ENCODE data around the gene UTP18.

Gene UTP18

GRCh38 chr17:51319186-51319585, 58.8 kb downstream of the UTP18 start:
- TF ChIP-seq CEBPB (IDR thresholded peaks at IDR 0.05): no peak

DNA sequence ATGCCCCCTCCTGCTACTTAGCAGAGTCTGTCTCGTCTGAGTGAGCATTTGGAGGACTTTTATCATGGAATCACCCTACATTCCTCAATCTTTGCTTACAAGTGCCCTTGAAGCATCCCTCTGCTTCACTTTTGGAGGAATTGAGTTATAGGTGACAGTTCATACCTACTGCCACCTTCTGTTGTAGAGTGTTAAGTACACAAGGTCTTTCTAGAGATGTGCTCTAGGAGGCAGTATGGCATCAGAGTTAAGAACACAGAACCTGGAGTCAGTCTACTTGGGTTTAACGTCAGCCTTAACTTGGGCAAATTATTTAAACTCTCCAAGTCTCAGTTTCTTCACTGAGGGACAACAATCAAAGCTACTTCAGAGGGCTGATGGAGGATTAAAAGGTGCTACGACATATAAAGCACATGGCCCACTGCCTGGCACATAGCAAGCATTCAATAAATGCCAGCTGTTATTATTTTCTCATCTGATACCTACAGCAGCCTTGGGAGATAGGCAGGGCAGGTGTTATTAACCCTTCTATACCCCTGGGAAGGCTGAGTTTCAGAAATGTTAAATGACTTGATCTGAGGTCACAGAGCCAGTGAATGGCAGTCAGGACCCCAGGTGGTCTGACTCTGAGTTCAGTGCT, 62.2 kb downstream of the UTP18 start:
- TF ChIP-seq TEAD4 (IDR thresholded peaks at IDR 0.05) (no peak), MAX (IDR thresholded peaks at IDR 0.05) (no peak), RAD21 (IDR thresholded peaks at IDR 0.05; ENCODE audit: low read depth) (peak; percentile 68), YY1 (IDR thresholded peaks at IDR 0.05; ENCODE audit: low read depth) (no peak), ZBTB7A (IDR thresholded peaks at IDR 0.05; ENCODE audit: low read depth) (no peak)

- TF ChIP-seq ZBTB7A (IDR thresholded peaks at IDR 0.05; ENCODE audit: low read depth): no peak
- no peak for TF ChIP-seq TCF12 (IDR thresholded peaks at IDR 0.05; ENCODE audit: low read depth)
- no peak for TF ChIP-seq TEAD4 (IDR thresholded peaks at IDR 0.05)
- TF ChIP-seq TAF1 (IDR thresholded peaks at IDR 0.05; ENCODE audit: low read depth): no peak
- TF ChIP-seq YY1 (IDR thresholded peaks at IDR 0.05; ENCODE audit: low read depth): no peak
- TF ChIP-seq CREB1 (IDR thresholded peaks at IDR 0.05; ENCODE audit: low read depth): no peak
- TF ChIP-seq EP300 (IDR thresholded peaks at IDR 0.05; ENCODE audit: borderline replicate concordance): no peak
- TF ChIP-seq RAD21 (IDR thresholded peaks at IDR 0.05; ENCODE audit: low read depth): no peak
- TF ChIP-seq USF1 (IDR thresholded peaks at IDR 0.05): no peak
- TF ChIP-seq EGR1 (IDR thresholded peaks at IDR 0.05): no peak
- no peak for TF ChIP-seq MAX (IDR thresholded peaks at IDR 0.05)
- TF ChIP-seq CEBPB (IDR thresholded peaks at IDR 0.05): no peak
- TF ChIP-seq NFIC (IDR thresholded peaks at IDR 0.05): no peak
- TF ChIP-seq, protein P1, sequence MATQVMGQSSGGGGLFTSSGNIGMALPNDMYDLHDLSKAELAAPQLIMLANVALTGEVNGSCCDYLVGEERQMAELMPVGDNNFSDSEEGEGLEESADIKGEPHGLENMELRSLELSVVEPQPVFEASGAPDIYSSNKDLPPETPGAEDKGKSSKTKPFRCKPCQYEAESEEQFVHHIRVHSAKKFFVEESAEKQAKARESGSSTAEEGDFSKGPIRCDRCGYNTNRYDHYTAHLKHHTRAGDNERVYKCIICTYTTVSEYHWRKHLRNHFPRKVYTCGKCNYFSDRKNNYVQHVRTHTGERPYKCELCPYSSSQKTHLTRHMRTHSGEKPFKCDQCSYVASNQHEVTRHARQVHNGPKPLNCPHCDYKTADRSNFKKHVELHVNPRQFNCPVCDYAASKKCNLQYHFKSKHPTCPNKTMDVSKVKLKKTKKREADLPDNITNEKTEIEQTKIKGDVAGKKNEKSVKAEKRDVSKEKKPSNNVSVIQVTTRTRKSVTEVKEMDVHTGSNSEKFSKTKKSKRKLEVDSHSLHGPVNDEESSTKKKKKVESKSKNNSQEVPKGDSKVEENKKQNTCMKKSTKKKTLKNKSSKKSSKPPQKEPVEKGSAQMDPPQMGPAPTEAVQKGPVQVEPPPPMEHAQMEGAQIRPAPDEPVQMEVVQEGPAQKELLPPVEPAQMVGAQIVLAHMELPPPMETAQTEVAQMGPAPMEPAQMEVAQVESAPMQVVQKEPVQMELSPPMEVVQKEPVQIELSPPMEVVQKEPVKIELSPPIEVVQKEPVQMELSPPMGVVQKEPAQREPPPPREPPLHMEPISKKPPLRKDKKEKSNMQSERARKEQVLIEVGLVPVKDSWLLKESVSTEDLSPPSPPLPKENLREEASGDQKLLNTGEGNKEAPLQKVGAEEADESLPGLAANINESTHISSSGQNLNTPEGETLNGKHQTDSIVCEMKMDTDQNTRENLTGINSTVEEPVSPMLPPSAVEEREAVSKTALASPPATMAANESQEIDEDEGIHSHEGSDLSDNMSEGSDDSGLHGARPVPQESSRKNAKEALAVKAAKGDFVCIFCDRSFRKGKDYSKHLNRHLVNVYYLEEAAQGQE (IDR thresholded peaks at IDR 0.05; ENCODE audit: low read depth): no peak
- TF ChIP-seq FOXM1 (IDR thresholded peaks at IDR 0.05; ENCODE audit: borderline replicate concordance, low read depth): no peak
Observed at GRCh38 chr17:51325471-51325870, 65.1 kb downstream of the UTP18 start.

- no peak for TF ChIP-seq NFIC (IDR thresholded peaks at IDR 0.05)
- TF ChIP-seq, protein P1 (IDR thresholded peaks at IDR 0.05; ENCODE audit: low read depth): no peak
- TF ChIP-seq TAF1 (IDR thresholded peaks at IDR 0.05; ENCODE audit: low read depth): no peak
- no peak for TF ChIP-seq EP300 (IDR thresholded peaks at IDR 0.05; ENCODE audit: borderline replicate concordance)
- TF ChIP-seq CREB1 (IDR thresholded peaks at IDR 0.05; ENCODE audit: low read depth): no peak
- TF ChIP-seq YY1 (IDR thresholded peaks at IDR 0.05; ENCODE audit: low read depth): no peak
- no peak for TF ChIP-seq MAX (IDR thresholded peaks at IDR 0.05)
- TF ChIP-seq USF1 (IDR thresholded peaks at IDR 0.05): no peak
- no peak for TF ChIP-seq ZBTB7A (IDR thresholded peaks at IDR 0.05; ENCODE audit: low read depth)
- TF ChIP-seq EGR1 (IDR thresholded peaks at IDR 0.05): no peak
- TF ChIP-seq FOXM1 (IDR thresholded peaks at IDR 0.05; ENCODE audit: borderline replicate concordance, low read depth): no peak
- TF ChIP-seq CEBPB (IDR thresholded peaks at IDR 0.05): no peak
- TF ChIP-seq TCF12 (IDR thresholded peaks at IDR 0.05; ENCODE audit: low read depth): no peak
- TF ChIP-seq RAD21 (IDR thresholded peaks at IDR 0.05; ENCODE audit: low read depth): no peak
- no peak for TF ChIP-seq TEAD4 (IDR thresholded peaks at IDR 0.05)
Observed at GRCh38 chr17:51335006-51335590, 74.8 kb downstream of the UTP18 start.

DNA sequence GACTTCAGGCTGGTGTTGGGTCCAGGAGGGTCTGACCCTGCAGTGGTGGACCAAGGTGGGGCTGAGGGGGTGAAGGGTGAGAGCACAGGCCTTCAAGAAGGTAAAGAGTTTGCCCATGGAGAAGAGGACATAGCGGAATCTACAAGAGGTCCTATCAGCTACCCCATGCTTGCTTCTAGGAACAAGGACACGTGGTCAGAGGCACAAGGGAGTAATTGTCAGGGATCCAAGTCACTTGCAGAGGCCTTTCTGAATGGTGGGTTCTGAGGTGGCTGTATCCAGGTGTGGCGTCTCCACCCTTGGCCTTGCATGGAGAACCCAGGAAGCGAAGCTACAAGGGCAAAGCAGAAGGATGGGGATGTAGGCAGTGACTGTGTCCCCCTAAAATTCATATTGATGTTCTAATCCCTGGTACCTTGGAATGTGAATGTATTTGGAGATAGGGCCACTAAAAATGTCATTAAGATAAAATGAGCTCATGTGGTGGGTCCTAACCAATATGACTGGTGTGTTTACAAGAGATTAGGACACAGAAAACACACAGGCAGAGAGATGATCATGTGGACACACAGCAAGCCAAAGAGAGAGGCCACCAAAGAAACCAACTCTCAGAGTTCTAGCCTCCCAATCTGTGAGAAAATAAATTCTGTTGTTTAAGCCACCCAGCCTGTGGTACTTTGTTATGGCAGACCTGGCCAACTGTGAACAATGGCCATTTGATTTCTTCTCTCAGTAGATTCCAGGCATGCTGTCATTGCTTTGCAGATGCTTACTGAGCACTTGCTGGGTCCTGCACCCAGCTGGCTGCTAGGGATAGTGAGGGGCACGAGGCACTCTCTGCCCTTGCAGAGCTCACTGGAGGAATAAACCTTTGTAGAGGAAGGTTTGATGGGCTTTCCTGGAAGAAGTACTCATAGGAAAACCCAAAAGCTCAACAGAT, 75.8 kb downstream of the UTP18 start:
- TF ChIP-seq, protein P1 (IDR thresholded peaks at IDR 0.05; ENCODE audit: low read depth): no peak
- no peak for TF ChIP-seq YY1 (IDR thresholded peaks at IDR 0.05; ENCODE audit: low read depth)
- TF ChIP-seq CREB1 (IDR thresholded peaks at IDR 0.05; ENCODE audit: low read depth): no peak
- TF ChIP-seq ZBTB7A (IDR thresholded peaks at IDR 0.05; ENCODE audit: low read depth): no peak
- no peak for TF ChIP-seq FOXM1 (IDR thresholded peaks at IDR 0.05; ENCODE audit: borderline replicate concordance, low read depth)
- no peak for TF ChIP-seq USF1 (IDR thresholded peaks at IDR 0.05)
- TF ChIP-seq EGR1 (IDR thresholded peaks at IDR 0.05): no peak
- no peak for TF ChIP-seq TEAD4 (IDR thresholded peaks at IDR 0.05)
- no peak for TF ChIP-seq TCF12 (IDR thresholded peaks at IDR 0.05; ENCODE audit: low read depth)
- TF ChIP-seq MAX (IDR thresholded peaks at IDR 0.05): no peak
